Endometrium (tissue), 2 donors: ENCODE data around the gene CDH10.

ENCODE experiments used
- FAIRE-seq: peaks from 2 replicates; lab custom pipeline; 2012; peaks lifted over from hg19 to GRCh38; lab: Jason Lieb, UNC
- donor health status: control.
- donor health status: control.

The CDH10 gene

GRCh38 chr5:24598956-24599355 is 45.8 kb downstream of the CDH10 start:
- no peak for FAIRE-seq

DNA sequence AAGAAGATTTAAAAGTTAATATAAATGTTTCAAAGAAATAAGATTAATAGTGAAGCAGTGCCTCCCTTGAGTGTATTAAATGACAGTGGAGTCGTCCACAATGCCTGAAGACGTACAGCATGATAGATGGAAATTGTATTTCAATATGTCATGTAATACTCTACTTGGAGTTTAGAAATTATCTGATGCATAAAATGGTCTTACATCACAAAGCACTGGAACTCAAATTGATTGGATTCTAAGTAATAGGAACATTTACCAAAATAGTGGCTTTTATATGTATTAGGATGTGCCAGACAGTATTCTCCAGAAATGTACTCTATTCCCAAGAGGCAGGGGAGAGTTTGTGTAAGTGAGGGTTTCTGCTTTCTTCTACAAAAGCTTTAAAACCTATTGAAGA is 49.4 kb downstream of the CDH10 start:
- FAIRE-seq, result no peak

GRCh38 chr5:24591426-24591825 is 53.4 kb downstream of the CDH10 start:
- no peak for FAIRE-seq

- FAIRE-seq, result no peak
Measured at GRCh38 chr5:24589566-24589965, 55.2 kb downstream of the CDH10 start.

DNA sequence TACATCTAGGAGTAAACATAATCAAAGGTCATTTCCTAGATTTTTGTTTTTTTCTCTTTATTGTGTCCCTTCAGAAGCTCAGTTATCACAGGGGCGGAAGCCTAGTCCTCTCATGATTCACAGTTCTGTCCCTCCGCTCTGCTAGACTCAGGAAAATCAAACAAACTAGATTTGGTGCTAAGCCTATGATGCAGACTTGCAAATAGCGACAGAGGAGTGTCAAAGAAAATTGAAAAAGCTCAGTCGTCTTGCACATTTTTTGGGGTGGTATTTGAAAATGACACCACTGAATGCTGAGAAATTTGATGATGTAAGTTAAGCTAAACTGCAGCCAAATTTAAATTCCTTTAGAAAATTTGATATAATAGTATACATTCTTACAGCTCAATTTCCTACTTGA is 59.0 kb downstream of the CDH10 start:
- no peak for FAIRE-seq

- no peak for FAIRE-seq
Measured at GRCh38 chr5:24571302-24571701, 73.5 kb downstream of the CDH10 start.

DNA sequence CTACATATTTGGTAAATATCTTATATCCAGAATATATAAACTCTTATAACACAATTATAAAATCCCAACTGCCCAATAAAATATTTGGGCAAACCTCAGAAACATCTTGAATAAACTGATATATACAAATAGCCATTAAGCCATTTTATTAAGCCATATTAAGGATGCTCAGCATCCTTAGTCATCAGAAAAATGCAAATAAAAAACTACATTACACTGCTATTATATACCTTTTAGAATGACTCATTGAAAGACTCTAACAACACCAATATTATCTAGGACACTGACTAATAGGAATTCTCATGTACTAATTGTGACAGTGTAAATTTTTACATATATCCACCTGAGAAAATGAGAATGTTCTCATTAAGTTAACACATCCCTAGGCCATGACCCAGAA is 77.8 kb downstream of the CDH10 start:
- no peak for FAIRE-seq

GRCh38 chr5:24555229-24555628 is 89.5 kb downstream of the CDH10 start:
- FAIRE-seq, result no peak

DNA sequence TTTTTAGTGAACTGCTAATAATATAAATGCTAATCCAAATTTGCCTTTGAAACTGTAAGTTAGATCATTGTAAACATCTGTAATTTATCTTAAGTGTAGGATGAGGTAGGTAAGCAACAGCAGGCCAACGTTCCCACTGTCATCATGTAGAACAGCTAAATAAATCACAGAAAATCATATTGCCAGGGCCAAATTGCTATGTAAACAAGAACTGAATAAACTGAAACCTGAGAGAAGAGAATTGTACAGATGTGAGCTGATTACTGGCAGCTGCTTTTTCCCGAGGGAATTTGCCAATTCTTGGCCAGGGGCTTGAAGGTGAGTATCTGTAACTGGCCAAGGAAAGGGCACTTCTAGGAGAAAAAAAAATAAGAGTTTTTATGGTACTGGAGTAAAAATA is 97.6 kb downstream of the CDH10 start:
- no peak for FAIRE-seq

- FAIRE-seq, result no peak
Measured at GRCh38 chr5:24539613-24540012, 105.2 kb downstream of the CDH10 start.

GRCh38 chr5:24538346-24538745 is 106.4 kb downstream of the CDH10 start:
- FAIRE-seq, result no peak

GRCh38 chr5:24535646-24536045 is 109.1 kb downstream of the CDH10 start:
- no peak for FAIRE-seq

DNA sequence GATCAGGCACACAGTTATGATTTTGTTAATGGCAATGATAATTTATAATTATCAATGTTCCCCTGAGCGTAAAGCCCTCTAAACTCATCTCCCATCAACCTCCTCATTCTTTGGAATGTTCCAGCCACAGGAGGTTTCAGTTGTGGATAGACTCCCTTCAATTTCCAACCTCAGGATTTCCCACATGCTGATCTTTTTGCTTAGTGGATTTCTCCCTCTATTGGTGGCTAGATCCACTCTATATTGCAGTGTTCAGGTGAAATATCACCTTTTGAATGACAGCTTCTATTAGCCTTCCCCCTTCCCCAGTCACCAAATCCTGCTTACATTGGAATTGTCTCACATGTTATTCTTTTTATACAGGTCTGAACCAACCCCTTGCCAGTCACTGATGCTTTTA is 113.9 kb downstream of the CDH10 start:
- FAIRE-seq, result no peak

- FAIRE-seq, result no peak
Measured at GRCh38 chr5:24525414-24525813, 119.4 kb downstream of the CDH10 start.

GRCh38 chr5:24512423-24512822 is 132.4 kb downstream of the CDH10 start:
- no peak for FAIRE-seq

GRCh38 chr5:24510523-24510988 is 134.2 kb downstream of the CDH10 start:
- no peak for FAIRE-seq

GRCh38 chr5:24509943-24510342 is 134.8 kb downstream of the CDH10 start:
- no peak for FAIRE-seq

DNA sequence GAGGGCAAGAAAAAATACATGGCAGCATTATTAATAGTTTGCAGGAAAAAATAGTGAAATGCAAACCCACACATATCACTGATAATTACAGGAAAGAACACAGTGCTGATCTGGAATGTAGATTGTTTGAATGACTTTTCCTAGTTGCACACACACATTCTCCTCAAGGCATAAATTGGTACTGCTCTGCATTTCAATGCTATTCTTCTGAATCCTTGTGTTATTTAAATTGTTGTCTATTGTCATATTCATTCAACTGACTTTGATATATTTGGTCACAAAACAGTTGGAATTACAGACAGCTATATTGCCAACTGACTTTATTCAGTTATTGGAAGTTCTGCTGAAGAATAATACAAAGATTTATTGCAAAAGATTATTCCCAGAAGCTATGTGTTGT is 139.5 kb downstream of the CDH10 start:
- FAIRE-seq, result no peak

DNA sequence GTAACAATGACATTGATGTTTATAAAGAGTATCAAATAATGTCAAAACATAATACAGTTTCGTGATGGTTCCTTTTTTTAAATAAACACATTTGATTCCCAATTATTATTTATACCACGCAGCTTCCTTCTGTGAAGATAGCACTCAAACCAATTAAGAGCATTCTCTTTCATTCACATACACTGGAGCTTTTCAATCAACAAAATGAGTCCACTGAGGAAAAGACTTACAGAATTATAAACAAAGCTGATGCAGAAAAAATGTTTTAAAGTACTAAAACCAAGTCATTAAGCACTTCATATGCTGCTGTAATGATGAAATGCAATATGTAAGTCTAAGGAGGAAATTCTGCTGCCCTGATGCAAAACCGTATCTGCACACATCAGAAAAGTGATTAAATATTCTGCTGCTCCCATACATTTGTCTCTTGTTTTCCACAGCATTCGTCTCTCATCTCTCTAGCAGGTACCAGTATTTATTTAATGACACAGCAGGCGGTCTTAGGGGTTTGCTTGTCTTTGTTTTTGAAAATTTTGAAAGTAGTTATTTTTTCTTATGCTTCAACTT is 147.1 kb downstream of the CDH10 start:
- no peak for FAIRE-seq

DNA sequence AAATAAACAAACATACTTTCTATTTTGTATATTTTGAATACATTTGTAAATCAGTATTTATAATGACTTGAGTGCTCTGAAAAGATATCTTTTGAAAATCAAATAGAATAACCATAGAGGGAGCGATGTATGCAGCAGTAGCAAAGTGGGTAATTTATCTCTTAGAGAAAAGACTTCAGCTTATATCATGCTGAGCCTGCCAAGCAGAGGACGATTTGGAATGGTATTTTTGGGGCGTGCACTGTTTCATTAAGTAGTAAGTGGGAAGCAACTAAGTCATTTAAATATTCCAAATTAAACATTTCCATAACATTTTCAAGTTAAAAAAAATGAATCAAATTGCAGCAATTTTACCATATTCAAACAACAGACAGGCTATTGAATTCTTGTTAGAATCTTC is 147.6 kb downstream of the CDH10 start:
- FAIRE-seq, result no peak

GRCh38 chr5:24496268-24496667 is 148.5 kb downstream of the CDH10 start:
- no peak for FAIRE-seq

DNA sequence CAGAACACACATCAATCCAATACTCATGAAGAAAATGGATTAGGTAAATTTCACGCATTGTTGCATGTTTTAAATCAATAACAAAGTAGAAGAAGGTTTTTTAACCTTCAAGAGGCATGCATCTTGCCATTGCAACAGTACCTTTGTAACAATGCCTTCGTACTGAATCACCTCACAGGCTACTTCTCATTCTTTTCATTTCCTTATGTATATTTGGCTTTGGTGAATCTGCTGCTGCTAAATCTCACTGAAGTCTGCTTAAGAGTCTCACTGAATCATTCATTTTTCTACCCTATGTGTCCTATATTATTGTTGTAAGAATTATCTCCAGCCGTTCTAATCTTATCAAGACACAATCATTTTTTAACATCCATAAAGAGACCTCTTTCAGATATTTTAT is 152.5 kb downstream of the CDH10 start:
- no peak for FAIRE-seq

DNA sequence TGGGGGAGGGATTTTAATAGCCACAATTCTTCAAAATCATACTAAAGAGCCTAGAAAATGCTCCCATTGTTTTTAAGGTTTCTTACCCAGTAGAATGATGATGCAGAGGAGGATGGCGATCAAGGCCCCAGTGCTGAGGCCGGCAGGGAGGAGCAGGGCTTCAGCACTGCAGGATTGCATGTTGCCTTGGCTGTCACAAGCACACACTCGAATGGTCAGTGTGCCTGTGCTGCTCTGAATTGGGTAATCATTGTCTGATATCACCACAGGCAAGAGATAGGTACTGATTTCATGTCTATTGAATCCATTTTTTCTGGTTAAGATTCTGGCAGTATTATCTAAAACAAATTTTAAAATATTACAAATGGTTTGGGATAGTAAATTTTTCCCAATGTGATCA is 153.3 kb downstream of the CDH10 start:
- FAIRE-seq, result no peak

- FAIRE-seq, result no peak
Measured at GRCh38 chr5:24487368-24488229, 157.2 kb downstream of the CDH10 start.
